ENCODE measurements around the gene CRELD1.
A peak's percentile ranks its signal among the peaks of the same experiment; 100 is the strongest.

Gene CRELD1

DNA sequence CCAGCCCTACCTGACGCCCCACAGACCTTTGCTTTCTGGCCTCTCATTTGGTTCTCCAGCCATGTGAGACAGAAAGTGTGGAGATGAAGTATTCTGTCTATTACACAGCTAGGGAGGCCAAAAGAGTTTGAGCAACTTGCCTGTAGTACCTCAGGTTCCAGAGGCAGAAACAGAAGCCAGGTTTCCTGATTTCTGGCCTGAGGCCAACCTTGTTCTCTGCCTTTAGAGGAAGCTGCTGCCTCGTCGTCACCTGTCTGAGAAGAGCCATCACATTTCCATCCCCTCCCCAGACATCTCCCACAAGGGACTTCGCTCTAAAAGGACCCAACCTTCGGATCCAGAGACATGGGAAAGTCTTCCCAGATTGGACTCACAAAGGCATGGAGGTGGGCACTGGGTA, 27.2 kb upstream of the CRELD1 start:
- DNase-seq: no peak

DNA sequence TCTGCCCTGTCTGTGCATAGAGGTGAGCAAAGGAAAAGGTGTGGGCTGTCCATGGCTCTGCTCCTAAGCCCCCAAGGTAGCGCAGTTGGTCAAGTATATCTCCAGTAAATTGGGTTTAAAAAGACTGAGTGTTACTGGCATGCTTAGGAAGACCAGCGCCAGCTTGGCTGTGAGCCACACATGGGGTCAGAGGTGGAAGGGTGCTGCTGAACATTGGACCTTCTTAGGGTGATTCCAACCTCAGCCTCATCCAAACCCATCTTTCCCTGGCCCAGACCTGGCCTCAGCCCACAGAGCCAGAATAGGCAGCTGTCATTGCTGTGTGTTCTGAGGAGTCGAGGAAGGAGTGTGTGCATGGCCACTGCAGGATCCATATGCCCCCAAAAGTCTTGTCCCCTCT, 25.3 kb upstream of the CRELD1 start:
- DNase-seq: no peak

DNA sequence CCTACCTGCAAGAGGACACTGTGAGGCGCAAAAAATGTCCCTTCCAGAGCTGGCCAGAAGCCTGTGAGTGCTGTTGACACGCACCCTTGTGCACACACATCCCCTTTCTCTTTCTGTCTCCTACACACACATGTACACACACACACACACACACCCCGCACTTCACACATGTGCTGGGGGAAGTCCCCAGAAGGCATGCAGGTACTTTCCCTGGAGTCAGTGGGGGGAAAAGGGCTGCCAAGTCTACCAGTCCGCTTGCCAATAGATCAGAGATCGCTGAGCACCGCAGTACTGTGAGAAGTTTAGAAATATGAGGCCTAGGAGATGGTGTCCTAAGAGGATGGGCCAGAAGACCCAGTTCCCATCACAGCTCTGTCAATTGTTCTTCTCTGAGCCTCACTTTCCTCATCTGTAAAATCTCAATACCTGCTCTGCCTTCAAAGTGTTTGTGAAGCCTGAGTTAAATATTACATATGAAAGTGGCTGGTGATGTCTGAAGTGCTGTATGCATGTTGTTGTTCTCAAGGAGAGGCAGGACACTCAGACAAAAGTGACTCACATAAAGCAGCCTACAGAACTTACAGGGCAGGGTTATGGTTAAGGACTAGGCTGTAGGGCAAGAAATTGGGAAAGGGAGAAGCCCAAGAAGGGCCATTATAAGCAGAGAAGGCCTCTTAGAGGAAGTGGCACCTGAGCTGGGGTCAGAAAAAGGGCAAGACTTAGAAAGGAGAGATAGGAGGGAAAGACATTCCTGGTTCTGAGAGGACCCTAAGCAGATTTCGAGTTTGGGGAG, 24.2 kb upstream of the CRELD1 start:
- DNase-seq: no peak

DNA sequence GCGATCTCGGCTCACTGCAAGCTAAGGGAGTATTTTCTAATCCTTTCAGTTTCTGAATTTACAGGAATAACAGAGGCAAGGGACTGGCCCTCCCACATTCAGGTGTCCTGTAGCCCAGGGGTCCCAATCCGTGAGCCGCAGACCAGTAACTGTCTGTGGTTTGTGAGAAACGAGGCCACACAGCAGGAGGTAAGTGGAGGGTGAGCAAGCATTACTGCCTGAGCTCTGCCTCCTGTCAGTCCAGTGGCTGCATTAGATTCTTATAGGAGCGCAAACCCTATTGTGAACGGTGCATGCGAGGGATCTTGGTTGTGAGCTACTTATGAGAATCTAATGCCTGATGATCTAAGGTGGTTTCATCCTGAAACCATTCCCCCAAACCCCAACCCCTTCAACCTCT, 21.8 kb upstream of the CRELD1 start:
- no peak for DNase-seq

DNA sequence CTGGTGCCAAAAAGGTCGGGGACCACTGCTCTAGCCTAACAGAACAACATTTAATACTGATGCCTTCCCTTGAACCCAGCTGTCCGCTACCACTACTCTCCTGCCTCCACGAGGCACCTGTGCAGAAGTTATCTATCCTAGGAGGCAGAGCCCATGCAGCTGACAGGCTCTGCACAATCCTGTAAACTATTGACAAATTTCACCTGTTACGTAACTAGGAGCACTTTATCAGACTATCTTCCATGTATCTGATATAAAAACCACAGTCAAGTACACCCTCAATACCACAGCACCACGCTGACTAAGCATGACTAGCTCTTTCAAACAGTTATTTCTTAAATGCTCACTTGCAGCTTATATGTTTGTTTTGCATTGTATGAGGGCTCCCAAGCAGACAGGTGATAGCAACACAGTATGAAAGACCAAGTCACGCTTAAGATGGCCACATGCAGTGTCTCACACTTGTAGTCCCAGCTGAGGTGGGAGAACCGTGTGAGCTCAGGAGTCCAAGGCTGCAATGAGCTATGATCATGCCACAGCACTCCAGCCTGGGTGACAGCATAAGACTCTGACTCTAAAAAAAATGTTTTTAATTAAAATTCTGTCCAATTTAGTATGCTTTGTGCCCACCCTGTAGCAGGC, 21.2 kb upstream of the CRELD1 start:
- no peak for DNase-seq

DNA sequence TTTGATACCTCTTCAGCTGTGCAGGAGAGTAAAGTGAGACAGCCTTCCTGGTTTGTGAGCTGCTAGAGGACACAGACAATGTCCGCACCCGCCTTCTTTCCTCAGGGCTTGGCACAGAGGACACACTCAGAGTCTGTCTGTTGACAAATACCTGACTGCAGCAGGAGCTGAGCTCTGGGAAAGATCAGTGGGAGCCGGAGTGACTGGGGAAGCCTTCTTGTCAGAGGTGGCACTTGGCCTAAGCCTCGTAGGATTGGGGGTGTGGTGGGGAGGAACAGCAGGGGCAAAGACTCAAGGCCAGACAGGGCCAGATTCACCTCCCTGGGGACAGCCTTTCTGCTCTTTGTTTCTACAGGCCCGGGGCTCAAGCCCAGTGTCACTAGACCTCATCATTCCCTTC, 20.0 kb upstream of the CRELD1 start:
- DNase-seq: no peak

DNA sequence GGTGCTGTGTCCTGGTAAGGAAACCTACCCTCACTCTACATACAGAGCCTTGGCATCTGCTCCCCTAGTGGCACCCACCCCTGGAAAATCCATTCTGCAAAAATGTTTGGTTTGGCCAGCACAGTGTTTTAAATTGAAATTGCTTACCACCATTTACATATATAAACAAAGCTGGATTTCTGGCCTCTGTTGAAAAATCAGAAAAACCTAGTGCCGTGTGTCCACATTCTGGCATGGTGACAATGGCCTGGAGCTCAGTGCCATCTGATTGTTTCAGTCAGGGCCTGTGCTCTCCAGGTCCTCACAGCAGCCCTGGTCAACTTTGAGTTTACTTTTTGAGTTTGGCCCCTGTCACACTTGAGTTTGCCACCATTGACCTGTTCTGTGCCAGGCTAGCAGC, 19.6 kb upstream of the CRELD1 start:
- DNase-seq: no peak

DNA sequence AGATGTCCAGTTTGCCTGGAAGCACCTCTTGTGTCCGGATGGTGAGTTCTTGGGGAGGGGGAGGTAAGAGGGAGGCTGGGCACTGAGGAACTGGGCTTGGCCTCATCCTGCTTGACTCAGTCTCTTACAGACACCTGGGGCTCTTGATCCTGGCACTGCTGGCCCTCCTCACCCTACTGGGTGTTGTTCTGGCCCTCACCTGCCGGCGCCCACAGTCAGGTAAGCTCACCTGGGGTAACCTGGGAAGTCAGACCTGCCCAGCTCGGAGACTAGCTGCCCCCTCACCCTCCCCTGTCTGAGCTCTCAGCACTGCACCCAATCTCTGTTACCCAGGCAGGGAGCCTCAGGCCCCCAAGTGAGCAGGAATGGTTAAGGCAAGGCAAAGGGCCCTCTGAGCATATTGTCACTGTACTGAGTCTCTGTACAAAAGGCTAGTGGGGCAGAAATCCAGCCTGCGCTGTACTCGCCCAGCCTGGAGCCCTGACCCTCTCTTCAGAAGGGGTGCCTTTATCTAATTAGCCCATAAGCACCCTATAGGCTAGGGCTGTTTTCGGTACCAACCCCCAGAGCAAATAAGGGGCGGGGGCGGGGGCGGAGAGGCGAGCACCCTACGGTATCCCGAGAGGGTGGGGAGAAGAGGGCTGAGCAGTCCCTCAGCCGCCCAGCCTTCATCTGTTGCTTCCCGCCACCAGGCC, 18.9 kb upstream of the CRELD1 start:
- DNase-seq: no peak

DNA sequence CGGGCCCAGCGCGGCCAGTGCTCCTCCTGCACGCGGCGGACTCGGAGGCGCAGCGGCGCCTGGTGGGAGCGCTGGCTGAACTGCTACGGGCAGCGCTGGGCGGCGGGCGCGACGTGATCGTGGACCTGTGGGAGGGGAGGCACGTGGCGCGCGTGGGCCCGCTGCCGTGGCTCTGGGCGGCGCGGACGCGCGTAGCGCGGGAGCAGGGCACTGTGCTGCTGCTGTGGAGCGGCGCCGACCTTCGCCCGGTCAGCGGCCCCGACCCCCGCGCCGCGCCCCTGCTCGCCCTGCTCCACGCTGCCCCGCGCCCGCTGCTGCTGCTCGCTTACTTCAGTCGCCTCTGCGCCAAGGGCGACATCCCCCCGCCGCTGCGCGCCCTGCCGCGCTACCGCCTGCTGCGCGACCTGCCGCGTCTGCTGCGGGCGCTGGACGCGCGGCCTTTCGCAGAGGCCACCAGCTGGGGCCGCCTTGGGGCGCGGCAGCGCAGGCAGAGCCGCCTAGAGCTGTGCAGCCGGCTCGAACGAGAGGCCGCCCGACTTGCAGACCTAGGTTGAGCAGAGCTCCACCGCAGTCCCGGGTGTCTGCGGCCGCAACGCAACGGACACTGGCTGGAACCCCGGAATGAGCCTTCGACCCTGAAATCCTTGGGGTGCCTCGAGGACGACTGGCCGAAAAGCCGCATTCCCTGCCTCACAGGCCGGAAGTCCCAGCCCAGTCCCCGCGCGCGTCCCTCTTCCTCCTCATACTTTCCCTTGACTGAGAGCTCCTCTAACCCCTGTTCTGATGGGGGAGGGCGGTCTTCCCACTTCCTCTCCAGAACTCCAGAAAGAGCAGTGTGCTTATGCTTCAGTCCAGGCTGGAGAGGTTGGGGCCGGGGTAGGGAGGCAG, 18.1 kb upstream of the CRELD1 start:
- no peak for DNase-seq

DNA sequence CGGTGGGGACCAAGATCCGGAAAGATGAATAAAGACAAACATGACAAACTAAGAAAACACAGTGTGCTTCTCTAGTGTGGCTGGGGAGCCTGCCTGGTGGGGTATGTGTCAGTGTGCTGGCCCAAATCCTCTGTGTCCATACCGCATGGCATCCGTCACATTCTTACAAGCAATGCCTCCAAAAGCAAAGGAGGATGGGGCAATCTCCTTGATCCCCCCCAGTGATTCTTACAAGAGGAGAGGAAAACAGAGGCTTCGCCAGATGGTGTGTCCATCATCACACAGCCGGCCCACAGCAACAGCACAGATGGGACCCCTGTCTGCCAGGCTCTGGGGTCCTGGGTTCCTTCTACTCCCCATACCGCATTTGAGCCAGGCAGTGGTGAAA, 17.3 kb upstream of the CRELD1 start:
- DNase-seq: no peak

DNA sequence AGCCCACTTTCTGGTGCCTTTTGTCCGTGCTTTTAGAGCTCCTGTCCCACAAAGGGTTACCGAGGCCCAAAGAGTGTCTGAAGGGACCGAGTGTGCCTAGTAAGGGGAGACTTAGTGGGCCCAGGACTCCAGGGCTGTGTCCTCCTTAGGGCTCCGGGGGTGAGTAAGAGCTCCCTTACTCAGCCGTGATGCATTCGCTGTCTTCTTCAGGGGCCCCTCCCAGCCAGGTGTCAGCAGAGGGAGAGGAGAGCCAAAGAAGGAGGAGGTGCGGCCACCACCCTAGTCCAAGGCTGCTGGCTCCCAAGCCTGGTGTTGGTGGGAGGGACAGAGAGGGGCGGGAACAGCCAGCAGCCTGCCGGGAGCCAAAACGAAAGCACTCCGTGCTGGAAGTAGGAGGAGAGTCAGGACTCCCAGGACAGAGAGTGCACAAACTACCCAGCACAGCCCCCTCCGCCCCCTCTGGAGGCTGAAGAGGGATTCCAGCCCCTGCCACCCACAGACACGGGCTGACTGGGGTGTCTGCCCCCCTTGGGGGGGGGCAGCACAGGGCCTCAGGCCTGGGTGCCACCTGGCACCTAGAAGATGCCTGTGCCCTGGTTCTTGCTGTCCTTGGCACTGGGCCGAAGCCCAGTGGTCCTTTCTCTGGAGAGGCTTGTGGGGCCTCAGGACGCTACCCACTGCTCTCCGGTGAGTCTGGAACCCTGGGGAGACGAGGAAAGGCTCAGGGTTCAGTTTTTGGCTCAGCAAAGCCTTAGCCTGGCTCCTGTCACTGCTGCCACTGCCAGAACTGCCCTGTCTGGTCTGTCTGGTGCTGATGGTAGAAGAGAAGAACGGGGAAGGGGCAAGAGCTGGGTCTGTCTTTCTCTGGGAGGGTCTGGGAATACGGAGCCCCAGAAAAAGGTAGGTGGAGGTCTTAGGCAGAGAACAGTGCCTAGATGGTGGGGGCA, 16.6 kb upstream of the CRELD1 start, which contains the start of gene IL17RC:
Gene IL17RC, plus strand, starts transcription at position 365 of the 947 bp plus-strand sequence. Its CDS starts 218 bp downstream, at position 583.
- DNase-seq: peak; percentile 37

DNA sequence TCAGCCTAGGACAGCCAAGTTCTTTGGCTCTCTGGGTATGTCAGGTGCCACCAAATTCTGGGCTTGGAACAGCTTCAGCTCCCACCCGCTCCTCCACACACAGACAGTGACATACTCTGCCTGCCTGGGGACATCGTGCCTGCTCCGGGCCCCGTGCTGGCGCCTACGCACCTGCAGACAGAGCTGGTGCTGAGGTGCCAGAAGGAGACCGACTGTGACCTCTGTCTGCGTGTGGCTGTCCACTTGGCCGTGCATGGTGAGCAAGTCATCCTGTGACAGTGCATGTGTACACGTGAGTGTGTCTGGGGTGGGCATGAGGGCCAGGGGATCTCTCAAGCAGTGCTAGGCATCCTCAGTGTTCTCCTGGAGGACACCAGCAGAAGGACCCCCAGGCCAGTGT, 15.8 kb upstream of the CRELD1 start:
- DNase-seq: no peak

DNA sequence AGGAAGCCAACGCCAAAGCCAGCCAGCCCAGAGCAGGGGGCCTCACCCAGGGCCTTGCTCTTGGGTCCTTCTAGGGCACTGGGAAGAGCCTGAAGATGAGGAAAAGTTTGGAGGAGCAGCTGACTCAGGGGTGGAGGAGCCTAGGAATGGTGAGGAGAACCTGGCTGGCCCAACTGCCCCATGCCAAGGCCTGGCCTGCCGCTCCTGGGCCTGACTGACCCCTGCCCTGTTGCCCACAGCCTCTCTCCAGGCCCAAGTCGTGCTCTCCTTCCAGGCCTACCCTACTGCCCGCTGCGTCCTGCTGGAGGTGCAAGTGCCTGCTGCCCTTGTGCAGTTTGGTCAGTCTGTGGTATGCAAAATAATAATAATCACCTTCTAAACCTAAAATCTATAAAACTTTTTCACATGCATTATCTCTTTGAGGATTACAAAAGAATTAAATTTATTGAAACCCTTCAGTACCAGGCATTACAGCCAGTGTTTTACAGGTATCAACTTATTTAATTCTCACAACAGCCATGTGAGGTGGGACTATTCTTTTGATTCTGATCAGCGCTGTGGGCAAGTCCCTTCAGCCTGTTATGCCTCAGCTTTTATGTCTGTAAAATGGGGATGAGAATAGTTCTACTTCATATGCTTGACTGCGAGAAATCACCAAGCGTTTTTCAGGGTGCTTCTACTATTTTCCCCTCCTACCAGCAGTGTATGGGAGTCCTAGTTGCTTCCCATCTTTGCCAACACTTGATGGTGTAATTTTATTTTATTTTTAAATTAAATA, 15.2 kb upstream of the CRELD1 start:
- DNase-seq: no peak

DNA sequence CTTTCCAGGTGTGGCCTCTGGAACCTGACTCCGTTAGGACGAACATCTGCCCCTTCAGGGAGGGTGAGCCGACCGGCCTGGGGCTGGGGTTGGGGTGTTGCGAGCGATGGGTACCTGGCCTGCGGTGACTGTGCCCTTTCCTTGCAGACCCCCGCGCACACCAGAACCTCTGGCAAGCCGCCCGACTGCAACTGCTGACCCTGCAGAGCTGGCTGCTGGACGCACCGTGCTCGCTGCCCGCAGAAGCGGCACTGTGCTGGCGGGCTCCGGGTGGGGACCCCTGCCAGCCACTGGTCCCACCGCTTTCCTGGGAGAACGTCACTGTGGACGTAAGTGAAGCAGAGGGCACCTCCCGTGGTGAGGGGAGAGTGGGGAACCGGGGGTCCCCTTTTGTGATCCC, 5.5 kb upstream of the CRELD1 start:
- DNase-seq: no peak

DNA sequence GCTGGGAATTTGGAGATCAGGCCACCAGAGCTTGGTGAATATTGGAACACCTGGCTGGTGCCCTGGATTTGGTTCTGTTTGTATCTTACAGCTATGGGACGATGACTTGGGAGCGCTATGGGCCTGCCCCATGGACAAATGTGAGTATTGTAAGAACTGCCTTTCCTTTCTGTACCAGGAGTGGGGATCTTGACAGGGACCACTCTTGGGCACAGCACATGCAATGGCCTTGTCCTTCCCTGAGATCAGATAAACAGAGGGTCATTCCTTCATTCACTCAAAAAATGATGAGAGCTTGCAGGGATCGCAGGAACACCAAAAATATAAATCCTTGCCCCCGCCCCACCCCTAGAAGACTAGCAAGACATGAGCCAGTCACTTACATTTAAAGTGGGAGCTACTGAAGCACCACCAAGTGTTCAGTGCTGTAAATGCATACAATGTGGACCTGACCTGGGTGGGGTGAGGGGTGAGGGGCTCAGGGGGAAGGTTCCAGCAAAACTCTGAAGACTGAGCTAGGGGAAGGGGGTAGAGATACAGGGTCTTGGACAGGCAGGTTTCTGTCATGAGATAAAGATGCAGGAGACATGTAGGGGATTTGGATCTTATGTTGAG, 2.7 kb upstream of the CRELD1 start:
- no peak for DNase-seq

DNA sequence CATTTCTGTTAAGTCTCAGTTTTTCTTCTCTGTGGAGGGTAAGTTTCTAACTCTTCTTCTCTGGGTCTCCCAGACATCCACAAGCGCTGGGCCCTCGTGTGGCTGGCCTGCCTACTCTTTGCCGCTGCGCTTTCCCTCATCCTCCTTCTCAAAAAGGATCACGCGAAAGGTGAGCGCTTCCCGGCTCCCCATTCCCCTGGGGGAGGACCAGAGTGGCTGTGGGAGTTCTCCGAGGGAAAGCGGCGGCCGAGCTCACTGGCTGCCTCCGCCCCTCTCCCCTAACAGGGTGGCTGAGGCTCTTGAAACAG, 1.1 kb upstream of the CRELD1 start:
- DNase-seq: no peak

DNA sequence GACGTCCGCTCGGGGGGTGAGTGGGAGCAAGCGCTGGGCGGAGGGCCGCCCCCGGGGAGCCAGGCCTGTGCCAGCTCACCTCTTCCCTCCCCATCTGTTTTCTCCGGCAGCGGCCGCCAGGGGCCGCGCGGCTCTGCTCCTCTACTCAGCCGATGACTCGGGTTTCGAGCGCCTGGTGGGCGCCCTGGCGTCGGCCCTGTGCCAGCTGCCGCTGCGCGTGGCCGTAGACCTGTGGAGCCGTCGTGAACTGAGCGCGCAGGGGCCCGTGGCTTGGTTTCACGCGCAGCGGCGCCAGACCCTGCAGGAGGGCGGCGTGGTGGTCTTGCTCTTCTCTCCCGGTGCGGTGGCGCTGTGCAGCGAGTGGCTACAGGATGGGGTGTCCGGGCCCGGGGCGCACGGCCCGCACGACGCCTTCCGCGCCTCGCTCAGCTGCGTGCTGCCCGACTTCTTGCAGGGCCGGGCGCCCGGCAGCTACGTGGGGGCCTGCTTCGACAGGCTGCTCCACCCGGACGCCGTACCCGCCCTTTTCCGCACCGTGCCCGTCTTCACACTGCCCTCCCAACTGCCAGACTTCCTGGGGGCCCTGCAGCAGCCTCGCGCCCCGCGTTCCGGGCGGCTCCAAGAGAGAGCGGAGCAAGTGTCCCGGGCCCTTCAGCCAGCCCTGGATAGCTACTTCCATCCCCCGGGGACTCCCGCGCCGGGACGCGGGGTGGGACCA, 632 bp upstream of the CRELD1 start:
- peak; percentile 63 for DNase-seq

DNA sequence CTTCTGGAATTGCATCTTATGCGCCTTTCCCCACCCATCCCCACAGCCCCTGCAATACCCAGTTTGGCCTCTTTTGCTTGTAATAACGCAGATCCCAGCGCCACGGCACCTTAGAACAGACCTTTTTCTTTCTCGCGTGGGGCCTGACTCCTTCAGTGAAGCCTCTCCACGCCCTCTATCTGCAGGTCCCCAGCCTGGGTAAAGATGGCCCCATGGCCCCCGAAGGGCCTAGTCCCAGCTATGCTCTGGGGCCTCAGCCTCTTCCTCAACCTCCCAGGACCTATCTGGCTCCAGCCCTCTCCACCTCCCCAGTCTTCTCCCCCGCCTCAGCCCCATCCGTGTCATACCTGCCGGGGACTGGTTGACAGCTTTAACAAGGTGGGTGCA, 594 bp downstream of the CRELD1 start:
- no peak for DNase-seq

DNA sequence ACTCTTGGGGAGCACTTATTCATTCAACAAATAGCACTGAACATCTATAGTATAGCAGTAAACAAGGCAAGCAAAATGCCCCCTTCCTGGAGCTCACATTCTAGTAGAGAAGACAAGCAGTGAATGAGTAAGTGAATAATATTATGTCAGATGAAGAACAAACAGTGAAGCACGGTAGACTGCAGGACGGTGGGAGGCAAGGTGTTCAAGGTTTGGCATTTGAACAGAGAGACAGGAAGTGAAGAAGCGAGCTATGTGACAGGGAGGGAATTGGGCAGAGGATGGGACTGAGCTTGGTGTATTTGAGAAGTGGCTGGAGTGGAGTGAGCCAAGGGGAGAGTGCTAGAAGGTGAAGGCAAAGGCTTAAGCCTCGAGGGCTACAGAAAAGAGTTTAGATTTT, 1.4 kb downstream of the CRELD1 start:
- DNase-seq: no peak

DNA sequence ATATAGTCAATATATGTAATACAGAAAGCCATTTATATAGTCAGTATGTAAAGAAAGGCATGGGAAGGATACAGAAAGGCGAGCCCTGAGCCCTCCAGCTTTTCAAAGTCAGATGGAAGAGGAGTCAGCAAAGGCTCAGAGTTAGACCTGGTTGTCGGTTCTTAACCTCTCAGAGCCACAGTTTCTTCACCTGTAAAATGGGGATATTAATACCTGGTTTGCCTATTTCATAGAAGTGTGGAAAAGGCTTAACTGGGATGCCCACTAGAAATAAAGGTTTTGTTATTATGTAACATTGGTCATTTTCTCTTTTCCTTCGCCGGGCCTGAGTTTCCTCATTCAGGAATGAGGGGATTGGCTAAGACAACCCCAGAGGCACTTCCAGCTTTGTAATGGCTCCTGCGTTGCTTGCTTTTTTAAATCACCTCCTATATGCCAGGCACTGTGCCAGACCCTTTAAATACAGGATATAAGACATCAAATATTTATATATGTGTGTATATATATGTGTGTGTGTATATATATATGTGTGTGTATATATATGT, 2.4 kb downstream of the CRELD1 start:
- no peak for DNase-seq
